ENCODE data around the gene PDK4.

GRCh38 chr7:95546647-95547046 lies 49.7 kb downstream of the PDK4 start:
- TF ChIP-seq POLR2AphosphoS5 (IDR thresholded peaks at IDR 0.05; ENCODE audit: low read depth, low read length) (no peak), FOSL1 (CRISPR knock-in tag; IDR thresholded peaks at IDR 0.05; ENCODE audit: borderline replicate concordance) (no peak), FOXA3 (CRISPR knock-in tag; IDR thresholded peaks at IDR 0.05) (no peak), SMAD3 (CRISPR knock-in tag; IDR thresholded peaks at IDR 0.05) (no peak), PAF1 (CRISPR knock-in tag; IDR thresholded peaks at IDR 0.05) (no peak), ZBTB8A (CRISPR knock-in tag; IDR thresholded peaks at IDR 0.05; ENCODE audit: borderline replicate concordance, low read depth) (no peak), ZMYM4 (CRISPR knock-in tag; IDR thresholded peaks at IDR 0.05) (no peak), TAF1 (CRISPR knock-in tag; IDR thresholded peaks at IDR 0.05) (no peak)
- TF ChIP-seq, protein P1, sequence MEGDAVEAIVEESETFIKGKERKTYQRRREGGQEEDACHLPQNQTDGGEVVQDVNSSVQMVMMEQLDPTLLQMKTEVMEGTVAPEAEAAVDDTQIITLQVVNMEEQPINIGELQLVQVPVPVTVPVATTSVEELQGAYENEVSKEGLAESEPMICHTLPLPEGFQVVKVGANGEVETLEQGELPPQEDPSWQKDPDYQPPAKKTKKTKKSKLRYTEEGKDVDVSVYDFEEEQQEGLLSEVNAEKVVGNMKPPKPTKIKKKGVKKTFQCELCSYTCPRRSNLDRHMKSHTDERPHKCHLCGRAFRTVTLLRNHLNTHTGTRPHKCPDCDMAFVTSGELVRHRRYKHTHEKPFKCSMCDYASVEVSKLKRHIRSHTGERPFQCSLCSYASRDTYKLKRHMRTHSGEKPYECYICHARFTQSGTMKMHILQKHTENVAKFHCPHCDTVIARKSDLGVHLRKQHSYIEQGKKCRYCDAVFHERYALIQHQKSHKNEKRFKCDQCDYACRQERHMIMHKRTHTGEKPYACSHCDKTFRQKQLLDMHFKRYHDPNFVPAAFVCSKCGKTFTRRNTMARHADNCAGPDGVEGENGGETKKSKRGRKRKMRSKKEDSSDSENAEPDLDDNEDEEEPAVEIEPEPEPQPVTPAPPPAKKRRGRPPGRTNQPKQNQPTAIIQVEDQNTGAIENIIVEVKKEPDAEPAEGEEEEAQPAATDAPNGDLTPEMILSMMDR (CRISPR knock-in tag; IDR thresholded peaks at IDR 0.05) = no peak
